Activated CD8-positive, alpha-beta T cell treated with anti-CD3 and anti-CD28 coated beads for 36 hours (primary cell): ENCODE results near the gene HMGN4. TPM values are rescaled to one million over a fixed set of nuclear protein-coding genes. Genes with fewer than 3 reads are reported as not detected.

Source experiments
- ATAC-seq: fragments of 200-7000 bp; cut with Tn5 transposase; one replicate; pipeline ENCODE4 v1.10.0; 2021; ENCODE audit warnings: mild to moderate bottlenecking, moderate library complexity
- CTCF ChIA-PET: fragments of 350-600 bp; sonication (Branson Sonifier 250); formaldehyde crosslinking; loops from one replicate; lab custom pipeline; 2021; ENCODE audit warnings: antibody characterized with exemption; lab: Charles Lee
- POLR2A ChIA-PET: fragments of 350-600 bp; sonication (Branson Sonifier 250); formaldehyde crosslinking; loops from one replicate; lab custom pipeline; 2021; ENCODE audit warnings: antibody characterized with exemption; lab: Charles Lee
- DNase-seq: peaks from one replicate; pipeline ENCODE4 v3.0.0-alpha.2; 2020
- H3K27ac Mint-ChIP-seq: one replicate; pipeline ENCODE4 v1.8.0; 2021; ENCODE audit warnings: mild to moderate bottlenecking, mixed read lengths
- H3K27me3 Mint-ChIP-seq: one replicate; pipeline ENCODE4 v1.8.0; 2021; ENCODE audit warnings: mixed read lengths
- H3K36me3 Mint-ChIP-seq: one replicate; pipeline ENCODE4 v1.8.0; 2021; ENCODE audit warnings: low read depth, mixed read lengths
- H3K4me1 Mint-ChIP-seq: one replicate; pipeline ENCODE4 v1.8.0; 2021; ENCODE audit warnings: low read depth, mixed read lengths
- H3K4me3 Mint-ChIP-seq: one replicate; pipeline ENCODE4 v1.8.0; 2021; ENCODE audit warnings: mild to moderate bottlenecking, moderate library complexity, mixed read lengths
- H3K9me3 Mint-ChIP-seq: one replicate; pipeline ENCODE4 v1.8.0; 2021; ENCODE audit warnings: mixed read lengths
- intact Hi-C: fragments of 100-400 bp; cut with micrococcal nuclease; formaldehyde crosslinking; loops from one replicate; pipeline ENCODE4 v1.10.0; 2022
- total RNA-seq, 2 experiments: library from RNA; stranded (reverse); gene quantifications; one replicate each; pipeline ENCODE4 v1.2.3, GENCODE V29; 2021
- TF ChIP-seq, protein P1 (sequence below): fragments of 200-600 bp; IDR thresholded peaks from one replicate; pipeline ENCODE4 v1.8.0; 2022; ENCODE audit warnings: antibody characterized with exemption, mild to moderate bottlenecking

Gene HMGN4
- total RNA-seq, 2 experiments from 2014 or later, result 80.2 to 83.3 TPM

DNA sequence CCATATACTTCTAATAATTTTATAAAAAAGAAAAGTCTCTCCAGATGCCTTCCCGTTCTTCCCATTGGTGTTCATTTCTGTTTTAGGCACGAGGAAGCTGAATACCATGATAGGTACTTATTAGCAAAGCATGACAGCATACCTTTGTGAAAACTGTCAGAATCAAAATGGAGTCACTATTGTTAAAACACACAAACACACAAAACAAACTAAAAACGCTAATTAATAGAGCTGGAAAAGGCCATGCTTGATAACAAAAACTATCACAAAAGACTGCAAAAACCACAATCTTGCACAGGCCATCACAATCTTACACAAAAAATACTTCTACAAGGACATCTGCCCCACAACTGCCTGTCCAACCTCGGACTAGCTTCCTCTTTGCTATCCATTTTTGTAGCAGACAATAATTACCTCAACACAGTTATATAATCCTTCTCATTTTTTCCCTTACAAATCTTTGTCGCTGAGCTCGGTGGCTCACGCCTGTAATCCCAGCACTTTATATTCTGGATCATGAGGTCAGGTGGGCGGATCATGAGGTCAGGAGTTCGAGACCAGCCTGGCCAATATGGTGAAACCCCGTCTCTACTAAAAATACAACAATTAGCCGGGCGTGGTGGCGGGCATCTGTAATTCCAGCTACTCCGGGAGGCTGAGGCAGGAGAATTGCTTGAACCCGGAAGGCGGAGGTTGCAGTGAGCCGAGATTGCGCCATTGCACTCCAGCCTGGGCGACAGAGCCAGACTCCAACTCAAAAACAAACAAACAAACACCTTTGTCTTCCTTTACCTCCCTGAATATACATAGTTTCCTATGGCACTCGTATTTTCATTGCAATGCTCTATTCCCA is 55.3 kb downstream of the HMGN4 start:
- DNase-seq, result no peak
- no peak for ATAC-seq
- Mint-ChIP-seq H3K9me3 (no peaks in the 10 kb centered on the region), H3K4me3 (no peak overlapping the region), H3K36me3 (peaks cover 12% of the 10 kb centered on the region), H3K27me3 (peaks cover 22% of the 10 kb centered on the region), H3K4me1 (peaks cover 15% of the 10 kb centered on the region), H3K27ac (no peak overlapping the region)
- intact Hi-C loops, result no loop called here
- ChIA-PET POLR2A (interaction anchor here (2.4 kb wide), 1 partner anchor 22 kb away, joined by 25 read pairs; no protein-coding TSS in a partner anchor), CTCF (interaction anchor here (0.9 to 4.2 kb wide), 6 partner anchors 15 to 561 kb away, joined by 3 to 180 read pairs (median 4); a partner anchor contains a TSS)
- TF ChIP-seq, protein P1, sequence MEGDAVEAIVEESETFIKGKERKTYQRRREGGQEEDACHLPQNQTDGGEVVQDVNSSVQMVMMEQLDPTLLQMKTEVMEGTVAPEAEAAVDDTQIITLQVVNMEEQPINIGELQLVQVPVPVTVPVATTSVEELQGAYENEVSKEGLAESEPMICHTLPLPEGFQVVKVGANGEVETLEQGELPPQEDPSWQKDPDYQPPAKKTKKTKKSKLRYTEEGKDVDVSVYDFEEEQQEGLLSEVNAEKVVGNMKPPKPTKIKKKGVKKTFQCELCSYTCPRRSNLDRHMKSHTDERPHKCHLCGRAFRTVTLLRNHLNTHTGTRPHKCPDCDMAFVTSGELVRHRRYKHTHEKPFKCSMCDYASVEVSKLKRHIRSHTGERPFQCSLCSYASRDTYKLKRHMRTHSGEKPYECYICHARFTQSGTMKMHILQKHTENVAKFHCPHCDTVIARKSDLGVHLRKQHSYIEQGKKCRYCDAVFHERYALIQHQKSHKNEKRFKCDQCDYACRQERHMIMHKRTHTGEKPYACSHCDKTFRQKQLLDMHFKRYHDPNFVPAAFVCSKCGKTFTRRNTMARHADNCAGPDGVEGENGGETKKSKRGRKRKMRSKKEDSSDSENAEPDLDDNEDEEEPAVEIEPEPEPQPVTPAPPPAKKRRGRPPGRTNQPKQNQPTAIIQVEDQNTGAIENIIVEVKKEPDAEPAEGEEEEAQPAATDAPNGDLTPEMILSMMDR, result no peak

DNA sequence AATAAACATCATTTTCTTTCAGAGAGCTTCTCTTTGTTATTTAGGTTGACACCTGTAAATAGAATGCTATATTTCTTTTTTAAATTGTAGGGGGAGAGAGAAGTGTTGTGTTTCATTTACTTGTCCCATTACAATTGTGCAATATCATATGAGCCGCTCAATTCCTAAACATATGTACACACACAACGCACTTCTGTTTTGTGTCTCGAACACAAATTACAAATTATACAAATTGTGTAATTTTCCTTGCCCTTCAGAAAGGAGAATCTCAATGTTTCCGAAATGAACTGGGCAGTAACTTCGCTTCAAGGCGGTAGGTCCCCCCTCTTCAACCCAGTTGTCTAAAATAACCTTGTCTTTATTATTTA is 55.9 kb downstream of the HMGN4 start:
- DNase-seq, result no peak
- ChIA-PET POLR2A (interaction anchor here (2.4 kb wide), 1 partner anchor 23 kb away, joined by 25 read pairs; no protein-coding TSS in a partner anchor), CTCF (interaction anchor here (0.9 to 4.2 kb wide), 7 partner anchors 14 to 561 kb away, joined by 3 to 180 read pairs (median 4); a partner anchor contains a TSS)
- Mint-ChIP-seq H3K27ac (no peak overlapping the region), H3K9me3 (no peaks in the 10 kb centered on the region), H3K4me3 (no peak overlapping the region), H3K4me1 (peaks cover 19% of the 10 kb centered on the region), H3K36me3 (peaks cover 16% of the 10 kb centered on the region), H3K27me3 (peaks cover 22% of the 10 kb centered on the region)
- ATAC-seq, result no peak
- intact Hi-C loops, result no loop called here
- TF ChIP-seq, protein P1, result no peak

DNA sequence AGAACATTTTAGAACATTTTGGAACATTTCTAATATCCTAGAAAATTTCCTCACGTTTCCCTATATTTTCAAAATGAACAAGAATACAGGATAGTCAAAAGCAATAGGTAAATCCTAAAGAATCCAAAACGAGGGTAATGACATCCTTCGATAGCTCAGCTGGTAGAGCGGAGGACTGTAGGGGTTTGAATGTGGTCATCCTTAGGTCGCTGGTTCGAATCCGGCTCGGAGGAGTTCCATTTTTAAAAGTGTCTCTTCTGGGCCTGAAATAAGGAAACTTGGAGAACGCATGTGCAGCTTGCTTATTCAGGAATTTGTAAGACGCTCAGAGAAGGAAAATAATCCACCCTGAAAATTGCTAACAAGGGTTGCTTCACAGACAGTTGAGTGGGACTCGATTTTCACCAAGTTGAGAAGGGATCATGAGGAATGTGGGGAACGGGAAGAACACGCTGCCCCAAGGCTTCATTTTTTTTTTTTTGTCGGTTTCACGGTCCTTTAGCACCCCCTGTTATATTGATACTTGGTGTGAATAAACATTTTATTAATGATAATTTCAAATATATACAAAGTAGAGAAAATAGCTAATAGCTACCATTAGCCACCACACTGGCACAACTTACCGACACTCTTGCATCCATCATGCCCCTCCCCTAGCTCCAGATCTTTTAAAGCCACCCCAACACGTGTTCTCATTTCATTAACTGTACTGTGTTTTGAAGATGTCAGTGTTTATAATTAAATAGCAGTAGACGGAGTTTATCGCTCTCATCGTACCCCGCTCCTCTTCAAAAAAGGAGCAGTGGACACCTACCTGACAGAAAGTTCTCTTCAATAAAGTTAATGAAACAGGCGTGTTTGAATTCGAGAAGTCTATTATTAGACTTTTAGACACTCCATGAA is 56.8 kb downstream of the HMGN4 start:
- Mint-ChIP-seq H3K4me3 (peak overlapping the region; percentile 33), H3K36me3 (peaks cover 25% of the 10 kb centered on the region), H3K27me3 (peaks cover 19% of the 10 kb centered on the region), H3K27ac (no peak overlapping the region), H3K4me1 (peaks cover 28% of the 10 kb centered on the region), H3K9me3 (no peaks in the 10 kb centered on the region)
- intact Hi-C loops, result no loop called here
- ChIA-PET POLR2A (interaction anchor here (0.7 to 2.4 kb wide), 9 partner anchors 15 to 552 kb away, joined by 3 to 25 read pairs (median 5); a partner anchor contains a TSS), CTCF (interaction anchor here (0.6 to 4.2 kb wide), 38 partner anchors 8 to 565 kb away, joined by 3 to 180 read pairs (median 3); partner anchors contain the start of gene HMGN4)
- ATAC-seq (no peak), DNase-seq (peak; percentile 74)
- TF ChIP-seq, protein P1, result no peak

DNA sequence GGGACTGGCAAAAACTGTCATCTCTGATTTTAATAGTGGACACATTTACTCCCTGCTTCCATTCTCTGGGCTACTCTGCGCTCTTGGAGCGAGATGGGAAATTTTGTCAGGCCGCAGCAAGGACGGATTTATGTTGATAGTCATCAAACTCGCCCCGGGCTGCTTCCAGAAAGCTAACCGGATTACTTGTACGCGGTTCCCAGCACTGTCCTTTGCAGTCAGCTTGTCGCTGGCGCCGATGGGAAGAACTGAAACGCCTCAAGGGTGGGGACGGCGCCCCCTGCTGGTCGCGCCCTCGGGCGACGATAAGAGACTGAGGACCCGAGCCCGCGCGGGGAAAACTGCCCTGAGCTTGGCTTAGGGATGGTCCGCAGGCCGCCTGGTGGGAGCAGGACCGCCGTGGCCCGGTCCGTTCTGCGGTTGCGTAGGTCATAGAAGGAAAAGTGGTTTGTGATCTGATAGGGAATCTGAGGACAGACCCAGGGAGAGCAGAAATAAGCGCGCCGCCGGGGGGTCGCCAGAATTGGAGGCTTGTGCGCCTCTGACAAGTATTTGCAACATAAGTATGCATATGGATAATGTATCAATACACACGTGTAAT is 57.6 kb downstream of the HMGN4 start:
- no peak overlapping the region for H3K4me3 Mint-ChIP-seq
- peaks cover 26% of the 10 kb centered on the region for H3K36me3 Mint-ChIP-seq
- H3K9me3 Mint-ChIP-seq, result no peaks in the 10 kb centered on the region
- CTCF ChIA-PET, result interaction anchor here (0.6 to 4.2 kb wide), 36 partner anchors 9 to 565 kb away, joined by 3 to 180 read pairs (median 3); partner anchors contain the start of gene HMGN4
- ATAC-seq (peak; percentile 48), DNase-seq (peak; percentile 94)
- H3K27me3 Mint-ChIP-seq, result peaks cover 19% of the 10 kb centered on the region
- no peak overlapping the region for H3K27ac Mint-ChIP-seq
- intact Hi-C loops, result loop anchor here (1.0 kb wide), 1 partner anchor 23 kb away; no protein-coding TSS in a partner anchor
- TF ChIP-seq, protein P1, result peak; percentile 98
- peaks cover 35% of the 10 kb centered on the region for H3K4me1 Mint-ChIP-seq
- POLR2A ChIA-PET, result interaction anchor here (0.7 to 2.4 kb wide), 8 partner anchors 16 to 361 kb away, joined by 3 to 25 read pairs (median 4); a partner anchor contains a TSS

Other genes starting within 250 kb of the HMGN4 start
- 10 to 100 TPM; 58.4 to 63.5 TPM for gene BTN3A2, start 173.2 kb upstream of the HMGN4 start, total RNA-seq
- gene BTN2A2, start 155.3 kb upstream of the HMGN4 start, total RNA-seq, result 10 to 100 TPM; 12.8 to 16.1 TPM
- 10 to 100 TPM; 32.7 to 34.0 TPM for gene BTN3A1, start 136.1 kb upstream of the HMGN4 start, total RNA-seq
- 10 to 100 TPM; 42.2 to 50.6 TPM for gene BTN3A3, start 97.9 kb upstream of the HMGN4 start, total RNA-seq
- gene BTN2A1, start 80.4 kb upstream of the HMGN4 start, total RNA-seq, result 10 to 100 TPM; 14.2 to 16.2 TPM
- under 1 TPM in 1 of 2 experiments, not detected in 1; 0.11 TPM for gene BTN1A1, start 38.1 kb upstream of the HMGN4 start, total RNA-seq
- 10 to 100 TPM; 27.7 to 27.9 TPM for gene ABT1, start 58.6 kb downstream of the HMGN4 start, total RNA-seq
- 1 to 10 TPM; 7.7 to 9.3 TPM for gene ZNF322, start 121.4 kb downstream of the HMGN4 start, total RNA-seq